ENCODE measurements around the gene HORMAD2. TPM values are rescaled to one million over a fixed set of nuclear protein-coding genes. Genes with fewer than 3 reads are reported as not detected.
"Not testable (repeated sequence)": the region's sequence is repeated elsewhere in the genome, so short reads cannot be mapped to it uniquely, and the experiment has no call there.

Gene HORMAD2
- total and polyA plus RNA-seq, 2 donors (not counting 1 experiment from before 2014, with no cell fraction given), result not detected

GRCh38 chr22:30214703-30215407 is 134.6 kb downstream of the HORMAD2 start:
- no peaks in the 10 kb centered on the region for H3K9me3 ChIP-seq (ENCODE audit: control insufficient read depth, insufficient read depth, low read depth, low read length)
- no peaks in the 10 kb centered on the region for H3K79me2 ChIP-seq (ENCODE audit: control insufficient read depth, insufficient read depth, low read length)
- TF ChIP-seq EZH2 (IDR thresholded peaks at IDR 0.05; ENCODE audit: low read length, missing control alignments) (no peak), CTCF (conservative IDR thresholded peaks at IDR 0.05 in 1 of 2, IDR thresholded peaks at IDR 0.05 in 1 of 2; ENCODE audit: low read depth in 1 of 2, low read length in 2 of 2) (no peak)
- H3K4me2 ChIP-seq (ENCODE audit: extremely low read depth, insufficient read depth, low read length), result no peak overlapping the region
- H4K20me1 ChIP-seq (ENCODE audit: control insufficient read depth, extremely low read depth, insufficient read depth, low read length), result no peaks in the 10 kb centered on the region
- H3K9ac ChIP-seq (ENCODE audit: insufficient read depth, low read length), result no peak overlapping the region
- H3K36me3 ChIP-seq (ENCODE audit: control insufficient read depth, insufficient read depth, low read length), result no peaks in the 10 kb centered on the region
- no peaks in the 10 kb centered on the region for H3K27me3 ChIP-seq (ENCODE audit: control insufficient read depth, insufficient read depth, low read length)
- no peak overlapping the region for H3K27ac ChIP-seq (ENCODE audit: insufficient read depth, low read length)
- H3K4me1 ChIP-seq (ENCODE audit: control insufficient read depth, extremely low read depth, insufficient read depth, low read length), result peaks cover 15% of the 10 kb centered on the region
- no peak overlapping the region for H2AFZ ChIP-seq (ENCODE audit: low read length)
- H3K4me3 ChIP-seq (replicated peaks in 1 of 4; ENCODE audit: control extremely low read depth in 1 of 4, insufficient read depth in 1 of 4, low read depth in 3 of 4, low read length in 4 of 4), result no peak overlapping the region
- no peak for DNase-seq (ENCODE audit: low read depth in 2 of 2)

DNA sequence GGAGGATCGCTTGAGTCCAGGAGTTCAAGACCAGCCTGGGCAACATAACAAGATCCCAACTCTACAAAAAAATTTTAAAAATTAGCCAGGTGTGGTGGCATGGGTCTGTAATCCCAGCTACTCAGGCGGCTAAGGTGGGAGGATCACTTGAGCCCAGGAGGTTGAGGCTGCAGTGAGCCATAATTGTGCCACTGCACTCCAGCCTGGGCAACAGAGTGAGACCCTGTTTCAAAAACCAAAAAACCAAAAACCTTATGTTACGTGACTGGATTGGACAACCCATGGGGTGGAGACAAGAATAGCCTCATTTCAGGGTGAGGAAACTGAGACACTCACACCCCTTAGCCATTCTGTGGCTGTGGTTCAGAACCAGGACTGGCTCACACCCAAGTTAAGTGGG is 136.0 kb downstream of the HORMAD2 start:
- not testable (repeated sequence) for H3K9ac ChIP-seq (ENCODE audit: insufficient read depth, low read length); H3K79me2 ChIP-seq (ENCODE audit: control insufficient read depth, insufficient read depth, low read length); H3K4me2 ChIP-seq (ENCODE audit: extremely low read depth, insufficient read depth, low read length); H3K9me3 ChIP-seq (ENCODE audit: control insufficient read depth, insufficient read depth, low read depth, low read length); H2AFZ ChIP-seq (ENCODE audit: low read length); H3K27me3 ChIP-seq (ENCODE audit: control insufficient read depth, insufficient read depth, low read length); H4K20me1 ChIP-seq (ENCODE audit: control insufficient read depth, extremely low read depth, insufficient read depth, low read length); H3K27ac ChIP-seq (ENCODE audit: insufficient read depth, low read length); H3K36me3 ChIP-seq (ENCODE audit: control insufficient read depth, insufficient read depth, low read length); DNase-seq (ENCODE audit: low read depth in 2 of 2); H3K4me3 ChIP-seq (replicated peaks in 1 of 4; ENCODE audit: control extremely low read depth in 1 of 4, insufficient read depth in 1 of 4, low read depth in 3 of 4, low read length in 4 of 4)
- H3K4me1 ChIP-seq (ENCODE audit: control insufficient read depth, extremely low read depth, insufficient read depth, low read length), result peaks cover 15% of the 10 kb centered on the region

DNA sequence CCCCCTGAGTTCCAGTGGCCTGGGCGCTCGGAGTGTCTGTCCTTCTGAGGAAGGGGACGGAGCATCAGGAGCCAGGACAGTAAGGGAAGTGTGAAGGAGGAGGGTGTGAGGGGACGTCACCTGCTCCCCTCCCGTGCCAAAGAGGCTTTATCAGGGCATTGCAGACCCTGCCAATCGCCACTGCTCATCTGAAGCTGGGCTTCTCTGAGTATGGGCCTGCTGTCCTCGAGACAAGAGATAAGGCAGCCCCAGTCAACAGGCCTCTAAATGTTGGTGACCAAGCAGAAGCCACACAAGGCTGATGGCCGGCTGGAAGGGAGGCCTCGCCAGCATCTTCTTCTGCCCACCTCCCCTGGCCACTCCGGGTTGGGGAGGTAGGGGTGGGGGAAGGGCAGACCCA is 136.4 kb downstream of the HORMAD2 start:
- Histone ChIP-seq H3K4me1 (ENCODE audit: control insufficient read depth, extremely low read depth, insufficient read depth, low read length) (peaks cover 15% of the 10 kb centered on the region), H3K79me2 (ENCODE audit: control insufficient read depth, insufficient read depth, low read length) (no peaks in the 10 kb centered on the region), H3K9me3 (ENCODE audit: control insufficient read depth, insufficient read depth, low read depth, low read length) (no peaks in the 10 kb centered on the region), H3K36me3 (ENCODE audit: control insufficient read depth, insufficient read depth, low read length) (no peaks in the 10 kb centered on the region), H2AFZ (ENCODE audit: low read length) (no peak overlapping the region), H3K4me3 (replicated peaks in 1 of 4; ENCODE audit: control extremely low read depth in 1 of 4, insufficient read depth in 1 of 4, low read depth in 3 of 4, low read length in 4 of 4) (no peak overlapping the region), H3K4me2 (ENCODE audit: extremely low read depth, insufficient read depth, low read length) (no peak overlapping the region), H3K27ac (ENCODE audit: insufficient read depth, low read length) (no peak overlapping the region), H3K27me3 (ENCODE audit: control insufficient read depth, insufficient read depth, low read length) (no peaks in the 10 kb centered on the region), H3K9ac (ENCODE audit: insufficient read depth, low read length) (no peak overlapping the region), H4K20me1 (ENCODE audit: control insufficient read depth, extremely low read depth, insufficient read depth, low read length) (no peaks in the 10 kb centered on the region)
- TF ChIP-seq EZH2 (IDR thresholded peaks at IDR 0.05; ENCODE audit: low read length, missing control alignments) (no peak), CTCF (conservative IDR thresholded peaks at IDR 0.05 in 1 of 2, IDR thresholded peaks at IDR 0.05 in 1 of 2; ENCODE audit: low read depth in 1 of 2, low read length in 2 of 2) (no peak)
- DNase-seq (ENCODE audit: low read depth in 2 of 2), result no peak
